ENCODE results near the gene MS4A4E. TPM values are rescaled to one million over a fixed set of nuclear protein-coding genes. Genes with fewer than 3 reads are reported as not detected.
"Not testable (repeated sequence)": the region's sequence is repeated elsewhere in the genome, so short reads cannot be mapped to it uniquely, and the experiment has no call there.

Gene MS4A4E
- polyA plus RNA-seq, 4 donors = 0.56 to 0.61 TPM; not detected in 2

GRCh38 chr11:60164550-60165075 lies 78.3 kb downstream of the MS4A4E start:
- H3K36me3 ChIP-seq (ENCODE audit: control insufficient read depth in 3 of 3, insufficient read depth in 2 of 3, low read depth in 1 of 3, low read length in 3 of 3) = peaks cover 0 to 2% (median 0%) of the 10 kb centered on the region in 3 donors
- 76 to 80% (median 78%) methylated on average over 1 of the region's 1 CpG for WGBS, 3 donors
- H3K4me3 ChIP-seq (ENCODE audit: low read depth in 1 of 3, low read length in 3 of 3) = no peak overlapping the region

GRCh38 chr11:60161766-60162165 lies 81.2 kb downstream of the MS4A4E start:
- DNase-seq (no peak), FAIRE-seq (no peak)
- Histone ChIP-seq H3K9me3 (ENCODE audit: control insufficient read depth in 2 of 2, insufficient read depth in 1 of 2, low read depth in 1 of 2, low read length in 1 of 2) (no peaks in the 10 kb centered on the region), H3K36me3 (ENCODE audit: control insufficient read depth in 3 of 3, insufficient read depth in 2 of 3, low read depth in 1 of 3, low read length in 3 of 3) (no peaks in the 10 kb centered on the region), H3K27ac (ENCODE audit: low read depth in 1 of 3, low read length in 2 of 3) (no peak overlapping the region), H3K4me1 (ENCODE audit: control insufficient read depth in 3 of 3, insufficient read depth in 2 of 3, low read depth in 1 of 3, low read length in 2 of 3) (no peaks in the 10 kb centered on the region), H3K4me3 (ENCODE audit: low read depth in 1 of 3, low read length in 3 of 3) (no peak overlapping the region), H3K27me3 (ENCODE audit: control insufficient read depth in 3 of 3, insufficient read depth in 3 of 3, low read length in 3 of 3) (no peaks in the 10 kb centered on the region)
- WGBS, 3 donors = 65 to 75% (median 73%) methylated on average over 4 of the region's 4 CpGs

More at GRCh38 chr11:60164550-60165075, 78.3 kb downstream of the MS4A4E start:
- FAIRE-seq = no peak
- H3K9me3 ChIP-seq (ENCODE audit: control insufficient read depth in 2 of 2, insufficient read depth in 1 of 2, low read depth in 1 of 2, low read length in 1 of 2) = peaks cover 2 to 20% of the 10 kb centered on the region in 2 donors
- H3K27ac ChIP-seq (ENCODE audit: low read depth in 1 of 3, low read length in 2 of 3) = no peak overlapping the region
- H3K27me3 ChIP-seq (ENCODE audit: control insufficient read depth in 3 of 3, insufficient read depth in 3 of 3, low read length in 3 of 3) = no peaks in the 10 kb centered on the region
- no peaks in the 10 kb centered on the region for H3K4me1 ChIP-seq (ENCODE audit: control insufficient read depth in 3 of 3, insufficient read depth in 2 of 3, low read depth in 1 of 3, low read length in 2 of 3)
- no peak for DNase-seq

- Histone ChIP-seq H3K27ac (ENCODE audit: low read depth in 1 of 3, low read length in 2 of 3) (no peak overlapping the region), H3K4me3 (ENCODE audit: low read depth in 1 of 3, low read length in 3 of 3) (no peak overlapping the region), H3K9me3 (ENCODE audit: control insufficient read depth in 2 of 2, insufficient read depth in 1 of 2, low read depth in 1 of 2, low read length in 1 of 2) (peaks cover 0 to 1% of the 10 kb centered on the region in 2 donors), H3K27me3 (ENCODE audit: control insufficient read depth in 3 of 3, insufficient read depth in 3 of 3, low read length in 3 of 3) (no peaks in the 10 kb centered on the region), H3K36me3 (ENCODE audit: control insufficient read depth in 3 of 3, insufficient read depth in 2 of 3, low read depth in 1 of 3, low read length in 3 of 3) (no peaks in the 10 kb centered on the region), H3K4me1 (ENCODE audit: control insufficient read depth in 3 of 3, insufficient read depth in 2 of 3, low read depth in 1 of 3, low read length in 2 of 3) (no peaks in the 10 kb centered on the region)
- DNase-seq = no peak
- FAIRE-seq = no peak
- 60 to 62% (median 61%) methylated on average over 2 of the region's 2 CpGs for WGBS, 3 donors
Measured at GRCh38 chr11:60161107-60161506, 81.8 kb downstream of the MS4A4E start.

- Histone ChIP-seq H3K4me1 (ENCODE audit: control insufficient read depth in 3 of 3, insufficient read depth in 2 of 3, low read depth in 1 of 3, low read length in 2 of 3) (no peaks in the 10 kb centered on the region), H3K27ac (ENCODE audit: low read depth in 1 of 3, low read length in 2 of 3) (no peak overlapping the region), H3K27me3 (ENCODE audit: control insufficient read depth in 3 of 3, insufficient read depth in 3 of 3, low read length in 3 of 3) (no peaks in the 10 kb centered on the region), H3K4me3 (ENCODE audit: low read depth in 1 of 3, low read length in 3 of 3) (no peak overlapping the region), H3K9me3 (ENCODE audit: control insufficient read depth in 2 of 2, insufficient read depth in 1 of 2, low read depth in 1 of 2, low read length in 1 of 2) (peaks cover 0 to 4% of the 10 kb centered on the region in 2 donors), H3K36me3 (ENCODE audit: control insufficient read depth in 3 of 3, insufficient read depth in 2 of 3, low read depth in 1 of 3, low read length in 3 of 3) (no peaks in the 10 kb centered on the region)
- WGBS, 3 donors = 41 to 58% (median 55%) methylated on average over 1 of the region's 1 CpG
- DNase-seq = no peak
- no peak for FAIRE-seq
Measured at GRCh38 chr11:60159868-60160267, 83.1 kb downstream of the MS4A4E start.

- Histone ChIP-seq H3K27ac (ENCODE audit: low read depth in 1 of 3, low read length in 2 of 3) (no peak overlapping the region), H3K9me3 (ENCODE audit: control insufficient read depth in 2 of 2, insufficient read depth in 1 of 2, low read depth in 1 of 2, low read length in 1 of 2) (peaks cover 0 to 4% of the 10 kb centered on the region in 2 donors), H3K4me1 (ENCODE audit: control insufficient read depth in 3 of 3, insufficient read depth in 2 of 3, low read depth in 1 of 3, low read length in 2 of 3) (no peaks in the 10 kb centered on the region), H3K4me3 (ENCODE audit: low read depth in 1 of 3, low read length in 3 of 3) (no peak overlapping the region), H3K36me3 (ENCODE audit: control insufficient read depth in 3 of 3, insufficient read depth in 2 of 3, low read depth in 1 of 3, low read length in 3 of 3) (no peaks in the 10 kb centered on the region), H3K27me3 (ENCODE audit: control insufficient read depth in 3 of 3, insufficient read depth in 3 of 3, low read length in 3 of 3) (no peaks in the 10 kb centered on the region)
- no peak for FAIRE-seq
- DNase-seq = no peak
- WGBS, 3 donors = 40 to 60% (median 42%) methylated on average over 2 of the region's 2 CpGs
Measured at GRCh38 chr11:60159284-60159683, 83.7 kb downstream of the MS4A4E start.

GRCh38 chr11:60158636-60159035 lies 84.3 kb downstream of the MS4A4E start:
- H3K4me1 ChIP-seq (ENCODE audit: control insufficient read depth in 3 of 3, insufficient read depth in 2 of 3, low read depth in 1 of 3, low read length in 2 of 3) = no peaks in the 10 kb centered on the region
- FAIRE-seq = no peak
- WGBS, 3 donors = 31 to 58% (median 54%) methylated on average over 3 of the region's 3 CpGs

GRCh38 chr11:60155931-60156330 lies 87.0 kb downstream of the MS4A4E start:
- H3K27ac ChIP-seq (ENCODE audit: low read depth in 1 of 3, low read length in 2 of 3) = no peak overlapping the region
- DNase-seq (no peak), FAIRE-seq (no peak)
- H3K4me3 ChIP-seq (ENCODE audit: low read depth in 1 of 3, low read length in 3 of 3) = no peak overlapping the region
- no peaks in the 10 kb centered on the region for H3K4me1 ChIP-seq (ENCODE audit: control insufficient read depth in 3 of 3, insufficient read depth in 2 of 3, low read depth in 1 of 3, low read length in 2 of 3)
- H3K36me3 ChIP-seq (ENCODE audit: control insufficient read depth in 3 of 3, insufficient read depth in 2 of 3, low read depth in 1 of 3, low read length in 3 of 3) = no peaks in the 10 kb centered on the region
- 79 to 89% (median 81%) methylated on average over 3 of the region's 3 CpGs for WGBS, 3 donors
- H3K9me3 ChIP-seq (ENCODE audit: control insufficient read depth in 2 of 2, insufficient read depth in 1 of 2, low read depth in 1 of 2, low read length in 1 of 2) = peaks cover 0 to 4% of the 10 kb centered on the region in 2 donors
- H3K27me3 ChIP-seq (ENCODE audit: control insufficient read depth in 3 of 3, insufficient read depth in 3 of 3, low read length in 3 of 3) = no peaks in the 10 kb centered on the region

More at GRCh38 chr11:60158636-60159035, 84.3 kb downstream of the MS4A4E start:
- H3K27ac ChIP-seq (ENCODE audit: low read depth in 1 of 3, low read length in 2 of 3) = no peak overlapping the region
- peaks cover 0 to 4% of the 10 kb centered on the region in 2 donors for H3K9me3 ChIP-seq (ENCODE audit: control insufficient read depth in 2 of 2, insufficient read depth in 1 of 2, low read depth in 1 of 2, low read length in 1 of 2)
- H3K27me3 ChIP-seq (ENCODE audit: control insufficient read depth in 3 of 3, insufficient read depth in 3 of 3, low read length in 3 of 3) = no peaks in the 10 kb centered on the region
- no peak overlapping the region for H3K4me3 ChIP-seq (ENCODE audit: low read depth in 1 of 3, low read length in 3 of 3)
- H3K36me3 ChIP-seq (ENCODE audit: control insufficient read depth in 3 of 3, insufficient read depth in 2 of 3, low read depth in 1 of 3, low read length in 3 of 3) = no peaks in the 10 kb centered on the region
- DNase-seq = no peak

GRCh38 chr11:60152727-60153126 lies 90.2 kb downstream of the MS4A4E start:
- not testable (repeated sequence) for H3K27ac ChIP-seq (ENCODE audit: low read depth in 1 of 3, low read length in 2 of 3); FAIRE-seq; H3K9me3 ChIP-seq (ENCODE audit: control insufficient read depth in 2 of 2, insufficient read depth in 1 of 2, low read depth in 1 of 2, low read length in 1 of 2); H3K36me3 ChIP-seq (ENCODE audit: control insufficient read depth in 3 of 3, insufficient read depth in 2 of 3, low read depth in 1 of 3, low read length in 3 of 3); H3K4me1 ChIP-seq (ENCODE audit: control insufficient read depth in 3 of 3, insufficient read depth in 2 of 3, low read depth in 1 of 3, low read length in 2 of 3); H3K4me3 ChIP-seq (ENCODE audit: low read depth in 1 of 3, low read length in 3 of 3); H3K27me3 ChIP-seq (ENCODE audit: control insufficient read depth in 3 of 3, insufficient read depth in 3 of 3, low read length in 3 of 3); DNase-seq

- no peak overlapping the region for H3K4me3 ChIP-seq (ENCODE audit: low read depth in 1 of 3, low read length in 3 of 3)
- FAIRE-seq (no peak), DNase-seq (no peak)
- H3K27ac ChIP-seq (ENCODE audit: low read depth in 1 of 3, low read length in 2 of 3) = no peak overlapping the region
- no peaks in the 10 kb centered on the region for H3K4me1 ChIP-seq (ENCODE audit: control insufficient read depth in 3 of 3, insufficient read depth in 2 of 3, low read depth in 1 of 3, low read length in 2 of 3)
- WGBS, 3 donors = 75 to 86% (median 85%) methylated on average over 1 of the region's 1 CpG
- no peaks in the 10 kb centered on the region for H3K9me3 ChIP-seq (ENCODE audit: control insufficient read depth in 2 of 2, insufficient read depth in 1 of 2, low read depth in 1 of 2, low read length in 1 of 2)
- H3K36me3 ChIP-seq (ENCODE audit: control insufficient read depth in 3 of 3, insufficient read depth in 2 of 3, low read depth in 1 of 3, low read length in 3 of 3) = no peaks in the 10 kb centered on the region
- H3K27me3 ChIP-seq (ENCODE audit: control insufficient read depth in 3 of 3, insufficient read depth in 3 of 3, low read length in 3 of 3) = no peaks in the 10 kb centered on the region
Measured at GRCh38 chr11:60150279-60150678, 92.7 kb downstream of the MS4A4E start.
